GM12878 (cell line): ENCODE data around the gene KRTAP29-1. TPM values are rescaled to one million over a fixed set of nuclear protein-coding genes. Genes with fewer than 3 reads are reported as not detected.

Experiments used
- ATAC-seq: fragments of 200-7000 bp; cut with Tn5 transposase; 3 replicates; pipeline ENCODE4 v1.9.1; 2020; ENCODE audit warnings: mild to moderate bottlenecking, moderate library complexity
- BruUV-seq: library from RNA; stranded (reverse); fragments of 400-500 nt; replicated peaks from 2 replicates; lab custom pipeline; 2021; lab: Mats Ljungman, UMichigan
- CTCF ChIA-PET: fragments of 300-600 bp; sonication (Branson Sonifier 250); formaldehyde crosslinking; extraction: SDS; loops from one replicate; lab custom pipeline; 2021; ENCODE audit warnings: inconsistent platforms; lab: Yijun Ruan, JAX
- POLR2A ChIA-PET: fragments of 350-600 bp; formaldehyde crosslinking; extraction: SDS; loops from one replicate; lab custom pipeline; 2021; ENCODE audit warnings: inconsistent platforms; lab: Charles Lee
- RAD21 ChIA-PET: fragments of 300-600 bp; sonication (Branson Sonifier 250); formaldehyde crosslinking; loops from one replicate; lab custom pipeline; 2023; ENCODE audit warnings: antibody characterized with exemption; ENCODE audit not compliant: unreplicated experiment; lab: Charles Lee
- SMC1A ChIA-PET: fragments of 300-600 bp; sonication (Branson Sonifier 250); formaldehyde crosslinking; loops from one replicate; lab custom pipeline; 2023; ENCODE audit not compliant: unreplicated experiment, uncharacterized antibody; lab: Charles Lee
- DNase-seq: peaks from one replicate; pipeline ENCODE4 v3.0.0-alpha.2; 2011; ENCODE audit warnings: low read depth, low spot score
- FAIRE-seq: peaks from 3 replicates; lab custom pipeline; 2011; peaks lifted over from hg19 to GRCh38; lab: Jason Lieb, UNC
- H2AFZ ChIP-seq: 2 replicates; pipeline ENCODE4 v1.6.0; 2011; ENCODE audit warnings: low read depth, low read length, control low read depth; ENCODE audit not compliant: control insufficient read depth
- H3K27ac ChIP-seq: 2 replicates; pipeline ENCODE4 v1.5.1; 2011; ENCODE audit warnings: control low read depth; ENCODE audit not compliant: control insufficient read depth, insufficient read depth
- H3K27me3 ChIP-seq, 2 experiments: replicated peaks in 1 of 2; 2 replicates each; pipeline versions ENCODE4 v1.6.0 to v1.6.1; 2011; ENCODE audit warnings: low read length in 1 of 2; ENCODE audit not compliant: control insufficient read depth in 2 of 2, insufficient read depth in 2 of 2
- H3K36me3 ChIP-seq, 2 experiments: 2 replicates each; pipeline ENCODE4 v1.5.1; 2011; ENCODE audit warnings: low read length in 1 of 2; ENCODE audit not compliant: control insufficient read depth in 2 of 2, insufficient read depth in 2 of 2
- H3K4me1 ChIP-seq: 2 replicates; pipeline ENCODE4 v1.6.1; 2011; ENCODE audit warnings: mild to moderate bottlenecking, low read length, moderate library complexity, mixed read lengths; ENCODE audit not compliant: control insufficient read depth, insufficient read depth
- H3K4me2 ChIP-seq: 2 replicates; pipeline ENCODE4 v1.6.0; 2011; ENCODE audit warnings: control low read depth; ENCODE audit not compliant: control insufficient read depth, insufficient read depth
- H3K4me3 ChIP-seq: fragments of 200-600 bp; sonication (generic); 2 replicates; pipeline ENCODE4 v1.5.1; 2016
- H3K79me2 ChIP-seq: 2 replicates; pipeline ENCODE4 v1.6.0; 2011; ENCODE audit warnings: low read length; ENCODE audit not compliant: control insufficient read depth, insufficient read depth
- H3K9ac ChIP-seq: 2 replicates; pipeline ENCODE4 v1.8.0; 2011; ENCODE audit warnings: low read length, control low read depth, mixed read lengths; ENCODE audit not compliant: control insufficient read depth, insufficient read depth
- H3K9me3 ChIP-seq: replicated peaks from 3 replicates; pipeline ENCODE4 v1.5.1; 2011; ENCODE audit warnings: mild to moderate bottlenecking, low read length; ENCODE audit not compliant: control insufficient read depth, insufficient read depth
- H4K20me1 ChIP-seq: 2 replicates; pipeline ENCODE4 v1.6.0; 2011; ENCODE audit not compliant: control insufficient read depth, insufficient read depth
- HDAC2 ChIP-seq: fragments of 200-600 bp; sonication (generic); IDR thresholded peaks from 2 replicates; pipeline ENCODE4 v1.6.1; 2017
- RAD21 ChIP-seq: IDR thresholded peaks from 2 replicates; pipeline ENCODE4 v1.6.1; 2011; ENCODE audit warnings: mild to moderate bottlenecking, low read depth, low read length, moderate library complexity; ENCODE audit not compliant: insufficient read depth
- SMC3 ChIP-seq: IDR thresholded peaks from 2 replicates; pipeline ENCODE4 v1.6.1; 2011; ENCODE audit warnings: low read length, improper control_type of control experiment, borderline replicate concordance
- TBL1XR1 ChIP-seq: IDR thresholded peaks from 2 replicates; pipeline ENCODE4 v1.6.1; 2012; ENCODE audit warnings: low read depth, low read length, improper control_type of control experiment
- YY1 ChIP-seq: IDR thresholded peaks from 2 replicates; pipeline ENCODE4 v1.6.1; 2011; ENCODE audit warnings: low read depth, mild to moderate bottlenecking, low read length
- WGBS: methylation state at CpG from one replicate; pipeline ENCODE4 v1.1.6; 2016; ENCODE audit warnings: low lambda C conversion rate; ENCODE audit not compliant: insufficient replicate concordance, insufficient coverage; ENCODE audit errors: missing lambda C conversion rate; 5-methylcytosine and 5-hydroxymethylcytosine counted together
- in situ Hi-C: fragments of 300-500 bp; cut with MboI; formaldehyde crosslinking; loops from 9 replicates; pipeline ENCODE4 v1.14.3; 2018; ENCODE audit warnings: mixed read lengths
- intact Hi-C: fragments of 100-400 bp; cut with micrococcal nuclease; formaldehyde crosslinking; loops from one replicate; pipeline ENCODE4 v1.14.2; 2022; ENCODE audit not compliant: unreplicated experiment
- polyA plus RNA-seq, 11 experiments: library from polyadenylated mRNA; depleted of rRNA in 4 of 11; unstranded in 6 of 11; stranded (reverse) in 5 of 11; fragments of >200 nt; fragmentation: Nextera tagmentation in 4 of 11; fragmentation: Illumina TruSeq in 1 of 11; extraction: Ambion mirVana in 4 of 11; extraction: Trizol in 1 of 11; gene quantifications; 1 replicate in 1 of 11; 2 replicates in 10 of 11; pipeline versions ENCODE4 v1.2.1 to v1.2.3, GENCODE V29; 2011 to 2016; ENCODE audit warnings: inconsistent platforms in 2 of 11, missing spikeins in 2 of 11, low read depth in 1 of 11
- total RNA-seq, 4 experiments: library from RNA; depleted of rRNA in 3 of 4; stranded (reverse); fragments of >200 nt in 3 of 4; fragmentation: Illumina TruSeq in 1 of 4; extraction: Trizol in 1 of 4; gene quantifications; 2 replicates each; pipeline versions ENCODE4 v1.2.1 to v1.2.3, GENCODE V29; 2013 to 2021
- TF ChIP-seq, protein P1 (sequence below), 3 experiments: IDR thresholded peaks in 2 of 3; conservative IDR thresholded peaks in 1 of 3; 2 replicates each; pipeline ENCODE4 v1.5.1; 2011; ENCODE audit warnings: low read depth in 3 of 3, low read length in 3 of 3, mild to moderate bottlenecking in 3 of 3, control low read depth in 2 of 3, moderate library complexity in 2 of 3, inconsistent platforms in 1 of 3, mixed read lengths in 1 of 3; ENCODE audit not compliant: control insufficient read depth in 2 of 3, insufficient read depth in 1 of 3; ENCODE audit errors: extremely low read depth in 1 of 3
- TF ChIP-seq, protein P2 (sequence below): IDR thresholded peaks from 2 replicates; pipeline ENCODE4 v1.6.1; 2012; ENCODE audit warnings: low read depth, low read length, improper control_type of control experiment
- TF ChIP-seq, protein P3 (sequence below): IDR thresholded peaks from 2 replicates; pipeline ENCODE4 v1.6.1; 2012; ENCODE audit warnings: improper control_type of control experiment, low read depth, low read length; ENCODE audit not compliant: insufficient replicate concordance

The KRTAP29-1 gene
- total and polyA plus RNA-seq, 10 of the 15 experiments (the other 5 are each of a cell fraction or from before 2014, with no cell fraction given) = 1.9 TPM; not detected in 9

DNA sequence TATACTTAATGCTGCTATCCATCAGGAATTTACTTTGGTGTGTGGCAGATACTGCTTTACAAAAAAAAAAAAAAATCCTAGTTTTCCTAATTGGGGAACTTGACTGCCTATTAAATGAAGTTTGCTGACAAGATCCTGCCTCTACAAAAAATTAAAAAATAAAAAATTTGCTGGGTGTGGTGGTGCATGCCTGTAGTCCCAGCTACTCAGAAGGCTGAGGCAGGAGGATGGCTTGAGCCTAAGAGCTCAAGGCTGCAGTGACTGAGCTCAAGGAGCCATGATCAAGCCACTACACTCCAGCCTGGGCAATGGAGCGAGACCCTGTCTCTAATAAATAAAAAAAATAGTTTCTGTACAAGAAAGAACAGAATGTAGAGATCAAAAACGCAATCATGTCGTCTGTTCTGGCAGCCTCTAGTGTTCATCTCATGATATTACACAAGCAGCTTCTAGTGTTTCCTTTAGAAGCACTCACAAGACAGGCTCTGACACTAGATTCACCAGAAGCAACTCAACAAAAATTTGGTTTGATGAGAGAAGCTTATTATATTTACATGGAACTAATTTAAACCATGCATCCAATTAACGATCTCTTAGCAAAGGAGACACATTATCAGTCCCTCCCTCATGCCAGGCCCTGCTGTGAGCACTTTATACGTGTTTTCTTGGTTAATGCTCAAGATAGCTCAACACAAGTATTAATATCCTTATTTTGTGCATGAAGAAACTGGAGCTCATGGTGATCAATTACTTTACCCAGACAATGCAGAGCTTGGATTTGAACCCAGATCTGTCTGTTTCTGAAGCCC, 19.6 kb upstream of the KRTAP29-1 start:
- 14% methylated on average over 5 of the region's 5 CpGs for WGBS
- H3K9me3 ChIP-seq = no peaks in the 10 kb centered on the region; the same call in 2 of the 3 replicates
- H3K27ac ChIP-seq = no peak overlapping the region
- ChIA-PET POLR2A (no interaction called here), SMC1A (interaction anchor here (0.6 to 1.4 kb wide), 5 partner anchors 9 to 326 kb away, joined by 3 to 6 read pairs (median 4); partner anchors contain the start of gene KRTAP16-1), RAD21 (interaction anchor here (0.5 to 2.1 kb wide), 6 partner anchors 17 to 1088 kb away, joined by 3 to 8 read pairs (median 4); no protein-coding TSS in a partner anchor), CTCF (interaction anchor here (0.6 to 1.7 kb wide), 24 partner anchors 8 to 1154 kb away, joined by 3 to 14 read pairs (median 4); no protein-coding TSS in a partner anchor)
- no peak overlapping the region for H3K9ac ChIP-seq
- no peaks in the 10 kb centered on the region for H4K20me1 ChIP-seq
- BruUV-seq = no TSS peak
- no peak overlapping the region for H3K4me2 ChIP-seq
- H3K27me3 ChIP-seq = no peaks in the 10 kb centered on the region
- no peak overlapping the region for H2AFZ ChIP-seq
- DNase-seq (no peak), FAIRE-seq (peak; percentile 83), ATAC-seq (peak; percentile 76)
- TF ChIP-seq, protein P1, sequence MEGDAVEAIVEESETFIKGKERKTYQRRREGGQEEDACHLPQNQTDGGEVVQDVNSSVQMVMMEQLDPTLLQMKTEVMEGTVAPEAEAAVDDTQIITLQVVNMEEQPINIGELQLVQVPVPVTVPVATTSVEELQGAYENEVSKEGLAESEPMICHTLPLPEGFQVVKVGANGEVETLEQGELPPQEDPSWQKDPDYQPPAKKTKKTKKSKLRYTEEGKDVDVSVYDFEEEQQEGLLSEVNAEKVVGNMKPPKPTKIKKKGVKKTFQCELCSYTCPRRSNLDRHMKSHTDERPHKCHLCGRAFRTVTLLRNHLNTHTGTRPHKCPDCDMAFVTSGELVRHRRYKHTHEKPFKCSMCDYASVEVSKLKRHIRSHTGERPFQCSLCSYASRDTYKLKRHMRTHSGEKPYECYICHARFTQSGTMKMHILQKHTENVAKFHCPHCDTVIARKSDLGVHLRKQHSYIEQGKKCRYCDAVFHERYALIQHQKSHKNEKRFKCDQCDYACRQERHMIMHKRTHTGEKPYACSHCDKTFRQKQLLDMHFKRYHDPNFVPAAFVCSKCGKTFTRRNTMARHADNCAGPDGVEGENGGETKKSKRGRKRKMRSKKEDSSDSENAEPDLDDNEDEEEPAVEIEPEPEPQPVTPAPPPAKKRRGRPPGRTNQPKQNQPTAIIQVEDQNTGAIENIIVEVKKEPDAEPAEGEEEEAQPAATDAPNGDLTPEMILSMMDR (IDR thresholded peaks at IDR 0.05 in 2 of 3, conservative IDR thresholded peaks at IDR 0.05 in 1 of 3; ENCODE audit: control insufficient read depth in 2 of 3, extremely low read depth in 1 of 3, insufficient read depth in 1 of 3, low read depth in 3 of 3, low read length in 3 of 3) = peak; percentile 64 to 80 (median 74)
- TF ChIP-seq, protein P2, sequence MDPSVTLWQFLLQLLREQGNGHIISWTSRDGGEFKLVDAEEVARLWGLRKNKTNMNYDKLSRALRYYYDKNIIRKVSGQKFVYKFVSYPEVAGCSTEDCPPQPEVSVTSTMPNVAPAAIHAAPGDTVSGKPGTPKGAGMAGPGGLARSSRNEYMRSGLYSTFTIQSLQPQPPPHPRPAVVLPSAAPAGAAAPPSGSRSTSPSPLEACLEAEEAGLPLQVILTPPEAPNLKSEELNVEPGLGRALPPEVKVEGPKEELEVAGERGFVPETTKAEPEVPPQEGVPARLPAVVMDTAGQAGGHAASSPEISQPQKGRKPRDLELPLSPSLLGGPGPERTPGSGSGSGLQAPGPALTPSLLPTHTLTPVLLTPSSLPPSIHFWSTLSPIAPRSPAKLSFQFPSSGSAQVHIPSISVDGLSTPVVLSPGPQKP = no peak
- 0 out of 2 replicates have a peak, but pooled peaks have one; percentile 35 for TF ChIP-seq YY1
- TF ChIP-seq, protein P3, sequence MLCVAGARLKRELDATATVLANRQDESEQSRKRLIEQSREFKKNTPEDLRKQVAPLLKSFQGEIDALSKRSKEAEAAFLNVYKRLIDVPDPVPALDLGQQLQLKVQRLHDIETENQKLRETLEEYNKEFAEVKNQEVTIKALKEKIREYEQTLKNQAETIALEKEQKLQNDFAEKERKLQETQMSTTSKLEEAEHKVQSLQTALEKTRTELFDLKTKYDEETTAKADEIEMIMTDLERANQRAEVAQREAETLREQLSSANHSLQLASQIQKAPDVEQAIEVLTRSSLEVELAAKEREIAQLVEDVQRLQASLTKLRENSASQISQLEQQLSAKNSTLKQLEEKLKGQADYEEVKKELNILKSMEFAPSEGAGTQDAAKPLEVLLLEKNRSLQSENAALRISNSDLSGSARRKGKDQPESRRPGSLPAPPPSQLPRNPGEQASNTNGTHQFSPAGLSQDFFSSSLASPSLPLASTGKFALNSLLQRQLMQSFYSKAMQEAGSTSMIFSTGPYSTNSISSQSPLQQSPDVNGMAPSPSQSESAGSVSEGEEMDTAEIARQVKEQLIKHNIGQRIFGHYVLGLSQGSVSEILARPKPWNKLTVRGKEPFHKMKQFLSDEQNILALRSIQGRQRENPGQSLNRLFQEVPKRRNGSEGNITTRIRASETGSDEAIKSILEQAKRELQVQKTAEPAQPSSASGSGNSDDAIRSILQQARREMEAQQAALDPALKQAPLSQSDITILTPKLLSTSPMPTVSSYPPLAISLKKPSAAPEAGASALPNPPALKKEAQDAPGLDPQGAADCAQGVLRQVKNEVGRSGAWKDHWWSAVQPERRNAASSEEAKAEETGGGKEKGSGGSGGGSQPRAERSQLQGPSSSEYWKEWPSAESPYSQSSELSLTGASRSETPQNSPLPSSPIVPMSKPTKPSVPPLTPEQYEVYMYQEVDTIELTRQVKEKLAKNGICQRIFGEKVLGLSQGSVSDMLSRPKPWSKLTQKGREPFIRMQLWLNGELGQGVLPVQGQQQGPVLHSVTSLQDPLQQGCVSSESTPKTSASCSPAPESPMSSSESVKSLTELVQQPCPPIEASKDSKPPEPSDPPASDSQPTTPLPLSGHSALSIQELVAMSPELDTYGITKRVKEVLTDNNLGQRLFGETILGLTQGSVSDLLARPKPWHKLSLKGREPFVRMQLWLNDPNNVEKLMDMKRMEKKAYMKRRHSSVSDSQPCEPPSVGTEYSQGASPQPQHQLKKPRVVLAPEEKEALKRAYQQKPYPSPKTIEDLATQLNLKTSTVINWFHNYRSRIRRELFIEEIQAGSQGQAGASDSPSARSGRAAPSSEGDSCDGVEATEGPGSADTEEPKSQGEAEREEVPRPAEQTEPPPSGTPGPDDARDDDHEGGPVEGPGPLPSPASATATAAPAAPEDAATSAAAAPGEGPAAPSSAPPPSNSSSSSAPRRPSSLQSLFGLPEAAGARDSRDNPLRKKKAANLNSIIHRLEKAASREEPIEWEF = no peak
- TF ChIP-seq HDAC2 = no peak
- peak; percentile 70 for TF ChIP-seq RAD21
- no peak for TF ChIP-seq TBL1XR1
- peak; percentile 61 for TF ChIP-seq SMC3
- H3K79me2 ChIP-seq = no peaks in the 10 kb centered on the region
- H3K4me1 ChIP-seq = no peaks in the 10 kb centered on the region
- intact Hi-C loops = loop anchor here (1.0 to 10.0 kb wide), 2 partner anchors 413 to 697 kb away; no protein-coding TSS in a partner anchor
- in situ Hi-C loops = loop anchor here (5.0 kb wide), 1 partner anchor 410 kb away; no protein-coding TSS in a partner anchor
- no peaks in the 10 kb centered on the region for H3K36me3 ChIP-seq
- no peak overlapping the region for H3K4me3 ChIP-seq
